Lower lobe of right lung (tissue), 2 donors: ENCODE measurements around the gene EID1. TPM values are rescaled to one million over a fixed set of nuclear protein-coding genes. Genes with fewer than 3 reads are reported as not detected.

ENCODE experiments used
- ATAC-seq, 2 donors: fragments of 200-7000 bp; cut with Tn5 transposase; one replicate each; pipeline ENCODE4 v1.9.1; 2020 to 2022; ENCODE audit warnings: mild to moderate bottlenecking in 2 of 2, moderate library complexity in 2 of 2
- DNase-seq: peaks from one replicate; pipeline ENCODE4 v3.0.0-alpha.2; 2020
- H3K27ac ChIP-seq: fragments of 200-600 bp; one replicate; pipeline ENCODE4 v1.8.0; 2022
- H3K27me3 ChIP-seq: fragments of 200-600 bp; one replicate; pipeline ENCODE4 v1.8.0; 2022; ENCODE audit warnings: low read depth
- H3K36me3 ChIP-seq: fragments of 200-600 bp; one replicate; pipeline ENCODE4 v1.8.0; 2022; ENCODE audit warnings: mild to moderate bottlenecking
- H3K4me1 ChIP-seq: fragments of 200-600 bp; one replicate; pipeline ENCODE4 v1.8.0; 2022
- H3K4me3 ChIP-seq: fragments of 200-600 bp; one replicate; pipeline ENCODE4 v1.8.0; 2022; ENCODE audit warnings: mild to moderate bottlenecking
- H3K9me3 ChIP-seq: fragments of 200-600 bp; one replicate; pipeline ENCODE4 v1.8.0; 2022
- CTCF ChIP-seq: fragments of 200-600 bp; IDR thresholded peaks from one replicate; pipeline ENCODE4 v1.8.0; 2022; ENCODE audit warnings: antibody characterized with exemption, mild to moderate bottlenecking
- intact Hi-C: fragments of 100-400 bp; cut with DNase I; formaldehyde crosslinking; loops from one replicate; pipeline ENCODE4 v1.11.0; 2022
- long read RNA-seq: library from polyadenylated mRNA; unstranded; transcript quantifications from one replicate; pipeline ENCODE4 v2.0.0, GENCODE V29; 2021
- total RNA-seq: library from RNA; stranded (reverse); fragmentation: NEBNext Ultra II Directional; extraction: Animal tissue kit (Norgen Biotek cat#: 25700); gene quantifications from one replicate; pipeline ENCODE4 v1.2.1, GENCODE V29; 2021
- donor health status: DM: no; HTN: yes; CAD: no; lungs with severe emphysema.

EID1 gene
- 84.0 TPM for total RNA-seq
- long read RNA-seq, transcript EID1-201 (1 exons, 2,298 nt) = major isoform, 254 of 254 reads
- long read RNA-seq, partial matches to known transcripts = 0 of 254 reads
- long read RNA-seq, other reads (novel, unspliced or antisense) = 0 of 254 reads

- H3K36me3 ChIP-seq = no peaks in the 10 kb centered on the region
- ATAC-seq (peak; percentile 100), DNase-seq (peak; percentile 94)
- peaks cover 22% of the 10 kb centered on the region for H3K4me1 ChIP-seq
- H3K9me3 ChIP-seq = no peaks in the 10 kb centered on the region
- TF ChIP-seq CTCF = no peak
- H3K4me3 ChIP-seq = peak within 1 kb of the TSS; percentile 91
- intact Hi-C loops = no loop called here
- no peaks in the 10 kb centered on the region for H3K27me3 ChIP-seq
- peak within 1 kb of the TSS; percentile 91 for H3K27ac ChIP-seq
These were observed at the start of gene EID1 for GRCh38 chr15:48877630-48878595. Gene EID1, plus strand, starts transcription at chr15:48878134. Its CDS starts 43 bp downstream, at chr15:48878177.

- no peaks in the 10 kb centered on the region for H3K4me1 ChIP-seq
- no peak for TF ChIP-seq CTCF
- ATAC-seq = no peak
These were observed 49.5 kb upstream of the EID1 start for GRCh38 chr15:48828471-48828870.

GRCh38 chr15:48828906-48829305 lies 49.0 kb upstream of the EID1 start:
- Histone ChIP-seq H3K27me3 (no peaks in the 10 kb centered on the region), H3K36me3 (no peaks in the 10 kb centered on the region), H3K4me1 (no peaks in the 10 kb centered on the region), H3K4me3 (no peak overlapping the region), H3K9me3 (no peaks in the 10 kb centered on the region), H3K27ac (no peak overlapping the region)
- ATAC-seq = no peak
- TF ChIP-seq CTCF = no peak
- no peak for DNase-seq
- intact Hi-C loops = no loop called here

More at GRCh38 chr15:48828471-48828870, 49.5 kb upstream of the EID1 start:
- H3K27me3 ChIP-seq = no peaks in the 10 kb centered on the region
- no peaks in the 10 kb centered on the region for H3K36me3 ChIP-seq
- DNase-seq = no peak
- H3K4me3 ChIP-seq = no peak overlapping the region
- intact Hi-C loops = no loop called here
- no peak overlapping the region for H3K27ac ChIP-seq
- no peaks in the 10 kb centered on the region for H3K9me3 ChIP-seq

GRCh38 chr15:48832648-48833047 lies 45.3 kb upstream of the EID1 start:
- H3K27me3 ChIP-seq = no peaks in the 10 kb centered on the region
- TF ChIP-seq CTCF = no peak
- ATAC-seq (no peak), DNase-seq (no peak)
- H3K4me1 ChIP-seq = no peaks in the 10 kb centered on the region
- no peak overlapping the region for H3K4me3 ChIP-seq
- H3K27ac ChIP-seq = no peak overlapping the region
- no peaks in the 10 kb centered on the region for H3K9me3 ChIP-seq
- H3K36me3 ChIP-seq = no peaks in the 10 kb centered on the region
- intact Hi-C loops = no loop called here

GRCh38 chr15:48833526-48834239 lies 44.3 kb upstream of the EID1 start:
- H3K4me1 ChIP-seq = no peaks in the 10 kb centered on the region
- ATAC-seq (no peak), DNase-seq (no peak)
- intact Hi-C loops = no loop called here
- no peaks in the 10 kb centered on the region for H3K36me3 ChIP-seq
- no peak overlapping the region for H3K27ac ChIP-seq
- no peaks in the 10 kb centered on the region for H3K27me3 ChIP-seq
- H3K9me3 ChIP-seq = no peaks in the 10 kb centered on the region
- H3K4me3 ChIP-seq = no peak overlapping the region
- no peak for TF ChIP-seq CTCF
